Measurements from ENCODE around the gene PSMD3.
A peak's percentile ranks its signal among the peaks of the same experiment; 100 is the strongest.

The PSMD3 gene

GRCh38 chr17:40024901-40025300 lies 44.3 kb downstream of the PSMD3 start:
- no peak for DNase-seq

- no peak for DNase-seq
Measured at GRCh38 chr17:40025559-40025958, 45.0 kb downstream of the PSMD3 start.

- no peak for DNase-seq
Measured at GRCh38 chr17:40025991-40026815, 45.6 kb downstream of the PSMD3 start.

GRCh38 chr17:40026816-40027613 lies 46.4 kb downstream of the PSMD3 start:
- DNase-seq, result peak; percentile 88

GRCh38 chr17:40027614-40028012 lies 47.0 kb downstream of the PSMD3 start:
- DNase-seq, result no peak

- no peak for DNase-seq
Measured at GRCh38 chr17:40028595-40028994, 48.0 kb downstream of the PSMD3 start.

- DNase-seq, result no peak
Measured at GRCh38 chr17:40031706-40032105, 51.1 kb downstream of the PSMD3 start.

GRCh38 chr17:40032322-40033320 lies 52.0 kb downstream of the PSMD3 start:
- no peak for DNase-seq

- DNase-seq, result no peak
Measured at GRCh38 chr17:40033339-40033738, 52.7 kb downstream of the PSMD3 start.

- no peak for DNase-seq
Measured at GRCh38 chr17:40034426-40035161, 54.0 kb downstream of the PSMD3 start.

- no peak for DNase-seq
Measured at GRCh38 chr17:40035162-40035559, 54.6 kb downstream of the PSMD3 start.

- DNase-seq, result no peak
Measured at GRCh38 chr17:40038882-40039513, 58.4 kb downstream of the PSMD3 start.

GRCh38 chr17:40041196-40041595 lies 60.6 kb downstream of the PSMD3 start:
- no peak for DNase-seq

Data from activated CD8-positive, alpha-beta memory T cell treated with anti-CD3 and anti-CD28 coated beads, Interleukin-2, amount 50 U/mL, for 48 hours (primary cell).